HG03439 (cell line): Measurements from ENCODE around the gene MYO10.
"Not testable (repeated sequence)": the region's sequence is repeated elsewhere in the genome, so short reads cannot be mapped to it uniquely, and the experiment has no call there.

ENCODE experiments used
- ATAC-seq: cut with Tn5 transposase; IDR thresholded peaks from one replicate; pipeline ENCODE4 v1.9.1; 2021; ENCODE audit warnings: mild to moderate bottlenecking, moderate library complexity; ENCODE audit not compliant: unreplicated experiment

Gene MYO10

DNA sequence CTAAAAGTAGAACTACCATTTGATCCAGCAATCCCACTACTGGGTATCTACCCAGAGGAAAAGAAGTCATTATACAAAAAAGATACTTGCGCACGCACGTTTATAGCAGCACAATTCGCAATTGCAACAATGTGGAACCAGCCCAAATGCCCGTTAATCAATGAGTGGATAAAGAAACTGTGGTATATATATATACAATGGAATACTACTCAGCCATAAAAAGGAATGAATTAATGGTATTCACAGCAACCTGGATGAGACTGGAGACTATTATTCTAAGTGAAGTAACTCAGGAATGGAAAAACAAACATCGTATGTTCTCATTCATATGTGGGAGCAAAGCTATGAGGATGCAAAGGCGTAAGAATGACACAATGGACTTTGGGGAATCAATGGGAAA lies 104.8 kb downstream of the MYO10 start:
- ATAC-seq = not testable (repeated sequence)

DNA sequence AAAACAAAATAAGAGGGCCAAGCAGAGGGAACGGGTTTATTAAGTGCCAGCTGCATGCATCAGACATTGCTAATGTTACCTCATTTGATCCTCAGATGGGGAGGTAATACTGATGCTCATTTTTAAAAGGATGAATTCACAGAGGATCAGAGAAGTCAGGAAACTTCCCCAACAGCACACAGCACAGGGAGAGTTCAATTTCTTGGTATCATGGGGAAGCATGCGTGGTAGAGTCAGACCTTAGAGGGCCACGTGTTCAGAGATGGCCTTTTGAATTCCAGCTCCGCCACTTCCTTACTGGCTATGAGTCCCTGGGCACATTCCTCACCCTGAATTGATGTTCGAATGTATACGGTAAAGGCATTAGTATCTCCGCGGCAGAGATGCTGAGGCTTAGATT lies 108.3 kb downstream of the MYO10 start:
- no peak for ATAC-seq

GRCh38 chr5:16826379-16827125 lies 109.5 kb downstream of the MYO10 start:
- ATAC-seq = no peak

DNA sequence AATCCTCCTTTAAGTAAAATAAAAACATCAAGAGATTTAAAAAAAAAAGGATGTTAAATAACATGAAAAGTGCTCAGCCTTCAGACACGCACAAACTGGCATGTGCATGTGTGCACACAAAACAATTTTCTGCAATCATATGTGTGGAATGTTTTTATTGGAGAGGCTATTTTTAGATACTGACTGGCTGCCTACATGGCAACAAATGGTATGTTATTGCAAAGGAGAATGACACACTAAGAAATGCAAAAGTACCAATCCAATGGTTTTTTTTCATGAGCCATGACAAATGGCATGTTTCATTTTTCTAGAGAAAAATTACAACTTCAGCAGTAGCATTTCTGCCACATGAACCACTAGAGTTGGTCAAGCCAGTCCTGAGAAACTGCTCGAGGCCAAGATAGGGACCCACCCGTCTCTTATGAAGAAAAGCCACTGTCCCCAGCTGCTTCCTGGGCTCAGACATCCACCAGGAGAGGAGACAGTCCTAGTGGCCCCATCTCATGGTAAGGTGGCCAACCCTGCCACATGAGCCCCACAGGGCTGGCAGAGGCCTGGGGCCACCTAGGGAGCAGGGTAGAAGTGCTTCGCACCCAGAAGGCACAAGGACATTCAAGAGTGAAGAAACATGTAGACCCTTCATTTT lies 116.4 kb downstream of the MYO10 start:
- no peak for ATAC-seq

GRCh38 chr5:16815432-16815831 lies 120.7 kb downstream of the MYO10 start:
- ATAC-seq = no peak

GRCh38 chr5:16812911-16813310 lies 123.2 kb downstream of the MYO10 start:
- no peak for ATAC-seq

- no peak for ATAC-seq
These were observed 123.6 kb downstream of the MYO10 start for GRCh38 chr5:16812448-16812847.

DNA sequence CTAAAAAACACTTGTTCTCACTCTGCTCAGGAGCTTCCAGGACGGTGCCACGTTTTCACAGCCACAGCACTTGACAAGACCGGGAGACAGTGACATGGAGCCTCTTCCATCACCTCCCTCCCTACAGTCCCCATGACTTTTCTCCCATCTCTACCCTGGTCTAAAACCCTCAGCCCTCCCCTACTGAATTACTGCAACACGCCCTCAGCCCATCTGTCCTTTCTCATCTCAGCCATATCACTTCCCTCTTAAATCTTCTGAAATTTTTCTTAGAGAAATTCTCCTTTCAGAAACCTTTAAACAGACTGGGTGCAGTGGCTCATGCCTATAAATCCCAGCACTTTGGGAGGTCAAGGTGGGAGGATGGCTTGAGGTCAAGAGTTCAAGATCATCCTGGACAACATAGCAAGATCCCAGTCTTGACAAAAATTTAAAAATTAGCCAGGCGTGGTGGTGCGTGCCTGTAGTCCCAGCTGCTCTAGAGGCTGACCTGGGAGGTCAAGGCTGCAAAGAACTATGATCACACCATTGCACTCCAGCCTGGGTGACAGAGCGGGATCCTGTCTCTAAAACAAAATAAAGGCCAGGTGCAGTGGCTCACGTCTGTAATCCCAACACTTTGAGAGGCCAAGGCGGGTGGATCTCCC lies 125.8 kb downstream of the MYO10 start:
- no peak for ATAC-seq

DNA sequence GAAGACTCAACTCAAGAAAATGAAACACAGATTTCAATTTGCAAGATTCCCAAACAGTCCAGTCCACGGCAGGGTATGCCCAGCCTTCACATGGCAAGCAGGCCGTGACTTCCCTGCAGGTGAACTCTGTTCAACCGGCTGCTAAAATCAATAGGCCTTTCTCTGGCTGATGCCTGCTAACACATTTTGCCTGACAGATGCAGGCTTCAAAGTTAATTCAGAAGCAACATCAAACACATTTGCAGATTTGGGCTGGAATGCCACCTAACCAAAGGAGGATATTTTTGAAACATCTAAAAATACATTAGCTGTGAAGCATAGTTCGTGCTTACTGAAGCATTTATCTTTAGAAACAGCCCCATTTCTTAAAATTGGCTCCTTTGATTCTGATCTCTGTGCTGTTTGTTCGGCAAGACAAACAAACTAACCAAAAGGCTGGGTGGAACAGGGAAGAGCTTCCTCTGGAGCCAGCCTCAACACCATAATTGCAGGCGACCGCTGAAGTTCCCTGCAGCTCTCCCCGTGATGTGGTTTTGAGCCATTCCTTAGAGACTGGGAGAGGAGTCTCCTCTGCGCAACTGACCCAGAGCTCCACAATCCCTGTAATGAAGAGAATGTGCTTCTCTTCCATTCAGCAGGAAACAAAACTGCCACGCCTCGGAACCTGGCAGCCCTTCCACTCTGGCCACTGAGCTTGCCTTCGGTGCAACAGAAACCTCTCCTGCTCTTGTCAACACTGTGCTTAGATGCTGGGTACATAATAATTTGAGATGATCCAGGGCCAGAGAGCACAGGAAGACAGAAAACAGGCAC lies 126.5 kb downstream of the MYO10 start:
- ATAC-seq = no peak

DNA sequence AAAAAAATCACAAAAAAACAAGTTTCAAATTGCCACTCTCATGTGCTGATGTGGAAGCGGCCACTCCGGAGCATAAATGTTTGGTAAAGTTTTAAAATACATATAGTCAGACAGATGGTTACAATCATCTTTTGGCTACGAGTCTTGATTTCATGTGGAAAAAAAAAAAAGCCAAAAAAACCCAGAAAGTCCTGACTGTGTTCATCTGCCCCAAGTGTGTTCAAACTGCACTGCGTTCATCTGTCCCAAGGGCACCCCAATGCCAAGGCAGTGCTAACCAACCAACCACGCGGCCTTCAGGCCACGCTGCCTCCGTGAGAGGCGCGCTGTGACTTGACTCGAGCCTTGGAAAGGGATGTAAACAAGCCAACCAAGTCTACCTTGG lies 127.1 kb downstream of the MYO10 start:
- no peak for ATAC-seq

DNA sequence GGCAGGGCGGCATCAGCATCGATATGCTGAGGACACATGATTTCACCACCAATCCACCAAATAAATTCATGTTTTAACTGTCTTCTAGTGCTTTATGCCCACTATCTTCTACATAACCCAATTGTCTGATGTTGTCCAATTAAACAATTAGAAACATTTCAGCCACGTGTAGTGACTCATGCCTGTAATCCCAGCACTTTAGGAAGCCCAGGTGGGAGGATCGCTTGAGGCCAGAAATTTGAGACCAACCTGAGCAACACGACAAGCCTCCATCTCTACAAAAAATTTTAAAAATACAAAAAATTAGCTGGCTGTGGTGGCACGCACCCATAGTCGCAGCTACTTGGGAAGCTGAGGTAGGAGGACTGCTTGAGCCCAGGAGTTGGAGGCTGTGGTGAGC lies 128.1 kb downstream of the MYO10 start:
- no peak for ATAC-seq

DNA sequence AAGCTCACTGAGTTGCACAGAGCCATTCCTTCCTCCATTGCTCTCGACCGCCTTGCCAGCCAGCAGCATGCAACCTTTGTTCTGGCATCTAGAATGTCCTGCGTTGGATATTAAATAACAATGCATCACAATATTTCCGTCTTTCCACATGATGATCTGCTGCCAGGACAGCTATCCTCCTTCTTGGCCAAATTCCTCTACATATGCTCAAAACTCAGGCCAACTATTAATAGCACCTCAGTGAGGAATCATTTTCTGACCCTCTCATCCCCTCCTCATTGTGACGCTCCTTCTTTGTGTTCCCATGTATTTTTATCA lies 128.6 kb downstream of the MYO10 start:
- ATAC-seq = no peak

GRCh38 chr5:16806711-16807546 lies 129.2 kb downstream of the MYO10 start:
- ATAC-seq = no peak

- ATAC-seq = no peak
These were observed 130.6 kb downstream of the MYO10 start for GRCh38 chr5:16805486-16805885.

DNA sequence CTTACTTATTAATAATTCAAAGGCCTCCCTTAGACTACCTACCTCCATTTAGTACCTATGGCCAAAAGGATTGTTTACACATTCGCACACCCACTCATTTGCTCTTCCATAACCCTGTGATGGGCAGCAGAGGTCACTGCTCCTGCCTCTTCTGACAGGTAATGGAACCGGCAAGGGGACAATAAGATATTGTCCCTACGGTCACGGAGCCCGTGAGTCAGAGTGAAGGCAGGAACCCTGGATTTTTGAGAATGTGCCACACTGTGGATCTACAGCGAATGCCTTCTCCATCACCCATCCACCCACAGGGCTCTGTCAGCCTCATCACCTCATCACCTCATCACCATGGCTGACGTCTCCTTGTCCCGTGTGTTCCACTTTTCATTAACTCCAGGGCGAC lies 132.3 kb downstream of the MYO10 start:
- no peak for ATAC-seq

GRCh38 chr5:16800477-16800876 lies 135.6 kb downstream of the MYO10 start:
- no peak for ATAC-seq

DNA sequence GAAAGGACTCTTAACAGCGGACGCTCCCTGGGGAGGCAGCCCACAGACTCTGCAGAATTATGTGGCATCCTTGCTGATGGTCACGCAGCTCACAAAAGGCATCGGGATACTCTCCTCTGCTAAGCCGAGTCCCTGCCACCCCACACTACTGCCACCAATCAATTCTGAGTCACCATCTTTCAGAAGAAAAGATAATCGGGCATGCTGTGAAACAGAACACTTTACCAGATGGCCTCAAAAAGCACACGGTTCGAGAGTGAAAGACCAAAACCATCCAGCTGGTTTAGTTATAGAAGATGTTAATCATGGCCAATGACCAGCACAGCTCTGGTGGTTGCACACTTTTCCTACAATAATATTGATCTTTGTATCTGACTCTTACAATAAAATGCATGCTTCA lies 136.3 kb downstream of the MYO10 start:
- no peak for ATAC-seq

DNA sequence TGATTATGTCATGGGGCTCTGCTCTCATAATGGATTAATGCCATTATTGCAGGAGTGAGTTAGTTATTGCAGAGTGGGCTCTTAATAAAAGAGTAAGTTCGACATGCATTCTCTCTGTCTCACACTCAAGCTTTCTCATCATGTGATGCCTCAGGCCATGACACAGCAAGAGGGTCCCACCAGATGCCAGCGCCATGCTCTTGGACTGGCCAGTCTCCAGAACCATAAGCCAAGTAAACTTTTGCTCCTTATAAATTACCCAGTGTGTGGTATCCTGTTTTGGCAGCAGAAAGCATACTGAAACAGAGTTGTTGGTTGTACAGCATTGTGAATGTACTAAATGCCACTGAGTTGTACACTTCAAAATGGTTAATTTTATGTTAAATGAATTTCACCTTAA lies 138.1 kb downstream of the MYO10 start:
- no peak for ATAC-seq

DNA sequence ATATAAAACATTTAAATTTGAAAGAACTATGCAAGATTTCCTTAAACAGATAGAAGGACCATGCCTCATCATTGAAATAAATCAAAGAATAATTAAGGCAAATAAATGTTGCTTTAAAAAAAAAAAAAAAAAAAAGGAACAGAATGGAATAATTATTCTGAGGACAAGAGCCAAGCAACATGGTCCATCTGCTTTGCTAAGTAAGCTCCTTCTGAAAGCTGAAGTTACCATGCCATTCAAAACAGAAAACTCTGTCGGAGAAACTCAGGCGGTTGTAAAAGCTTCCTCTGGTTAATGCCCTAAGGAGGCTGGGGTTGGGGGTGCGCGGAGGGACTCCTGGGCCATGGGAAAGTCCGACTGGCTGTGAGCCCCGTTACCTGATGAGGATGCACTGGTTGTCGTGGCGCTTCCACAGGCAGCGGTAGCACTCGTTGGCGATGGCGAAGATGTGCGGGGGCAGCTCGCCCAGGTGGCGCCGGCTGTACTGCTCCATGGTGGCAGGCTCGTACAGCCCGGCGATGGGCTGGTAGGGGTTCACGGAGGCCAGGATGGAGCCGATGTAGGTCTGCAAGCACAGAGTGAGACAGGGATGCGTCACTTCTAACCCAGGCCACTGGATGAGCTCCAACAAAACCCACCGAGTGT lies 141.7 kb downstream of the MYO10 start:
- ATAC-seq = no peak

- ATAC-seq = no peak
These were observed 143.4 kb downstream of the MYO10 start for GRCh38 chr5:16792598-16793275.
